Testis (tissue), 3 donors: Measurements from ENCODE around the gene MYBBP1A. TPM values are rescaled to one million over a fixed set of nuclear protein-coding genes. Genes with fewer than 3 reads are reported as not detected.

Source experiments
- DNase-seq: peaks from one replicate; pipeline ENCODE4 v3.0.0-alpha.2; 2019
- H3K27ac ChIP-seq, 2 donors: fragments of 200-600 bp; sonication (generic); one replicate each; pipeline ENCODE4 v1.5.1; 2019
- H3K27me3 ChIP-seq: fragments of 200-600 bp; sonication (generic); one replicate; pipeline ENCODE4 v1.5.1; 2019
- H3K36me3 ChIP-seq: fragments of 200-600 bp; sonication (generic); one replicate; pipeline ENCODE4 v1.5.1; 2017; ENCODE audit warnings: low read depth; ENCODE audit errors: missing control alignments
- H3K4me1 ChIP-seq: fragments of 200-600 bp; sonication (generic); one replicate; pipeline ENCODE4 v1.5.1; 2019
- H3K4me3 ChIP-seq, 2 donors: fragments of 200-600 bp; sonication (generic); one replicate each; pipeline ENCODE4 v1.5.1; 2017 to 2019
- H3K9me3 ChIP-seq: fragments of 200-600 bp; sonication (generic); one replicate; pipeline ENCODE4 v1.5.1; 2017
- CTCF ChIP-seq, 3 experiments: fragments of 450-650 bp in 2 of 3; fragments of 200-600 bp in 1 of 3; sonication (generic) in 1 of 3; IDR thresholded peaks; one replicate each; pipeline ENCODE4 v1.5.1; 2016 to 2019; ENCODE audit warnings: antibody characterized with exemption in 3 of 3, mild to moderate bottlenecking in 2 of 3, moderate library complexity in 1 of 3
- POLR2A ChIP-seq: fragments of 450-650 bp; IDR thresholded peaks from one replicate; pipeline ENCODE4 v1.6.1; 2017; ENCODE audit warnings: antibody characterized with exemption, mild to moderate bottlenecking, moderate library complexity
- WGBS, 2 donors: methylation state at CpG; one replicate each; pipeline ENCODE4 v1.1.5; 2018; 5-methylcytosine and 5-hydroxymethylcytosine counted together
- intact Hi-C: fragments of 100-400 bp; cut with DNase I; formaldehyde crosslinking; loops from one replicate; pipeline ENCODE4 v1.15.1; 2023; ENCODE audit warnings: low total_unique reads
- polyA plus RNA-seq: library from polyadenylated mRNA; stranded (reverse); fragments of 350-450 nt; fragmentation: Illumina TruSeq; extraction: RNeasy Lipid Tissue Mini Kit (QIAGEN cat#74804); gene quantifications from one replicate; pipeline ENCODE4 v1.2.3, GENCODE V29; 2014; ENCODE audit warnings: low read depth, low replicate concordance; ENCODE audit not compliant: insufficient read depth
- total RNA-seq, 2 donors: library from RNA; depleted of rRNA; stranded (reverse); fragments of >200 nt; gene quantifications; one replicate each; pipeline ENCODE4 v1.2.3, GENCODE V29; 2016

The MYBBP1A gene
- total and polyA plus RNA-seq, 3 donors from 2014 or later, result 32.9 to 78.9 (median 74.1) TPM

- intact Hi-C loops, result no loop called here
- Histone ChIP-seq H3K36me3 (no peaks in the 10 kb centered on the region), H3K4me3 (no peak overlapping the region), H3K27me3 (no peaks in the 10 kb centered on the region), H3K4me1 (peaks cover 2% of the 10 kb centered on the region), H3K9me3 (no peaks in the 10 kb centered on the region), H3K27ac (no peak overlapping the region)
- 89 to 90% methylated on average over 11 to 22 of the region's 22 CpGs for WGBS, 2 donors
- DNase-seq, result no peak
- TF ChIP-seq CTCF (IDR thresholded peaks at IDR 0.05) (no peak), POLR2A (no peak)
These were observed 33.9 kb upstream of the MYBBP1A start for GRCh38 chr17:4588898-4589625.

- H3K9me3 ChIP-seq, result no peaks in the 10 kb centered on the region
- H3K27ac ChIP-seq, result no peak overlapping the region
- intact Hi-C loops, result no loop called here
- H3K36me3 ChIP-seq, result no peaks in the 10 kb centered on the region
- WGBS, 2 donors, result 90% methylated on average over 11 of the region's 11 CpGs
- H3K27me3 ChIP-seq, result no peaks in the 10 kb centered on the region
- H3K4me3 ChIP-seq, result no peak overlapping the region
- H3K4me1 ChIP-seq, result peaks cover 6% of the 10 kb centered on the region
- TF ChIP-seq POLR2A (no peak), CTCF (IDR thresholded peaks at IDR 0.05) (no peak)
- DNase-seq, result no peak
These were observed 33.2 kb upstream of the MYBBP1A start for GRCh38 chr17:4588391-4588790.

- DNase-seq, result no peak
- Histone ChIP-seq H3K4me1 (peaks cover 6% of the 10 kb centered on the region), H3K27me3 (no peaks in the 10 kb centered on the region), H3K27ac (no peak overlapping the region), H3K4me3 (no peak overlapping the region), H3K36me3 (no peaks in the 10 kb centered on the region), H3K9me3 (no peaks in the 10 kb centered on the region)
- intact Hi-C loops, result no loop called here
- no peak for TF ChIP-seq CTCF (IDR thresholded peaks at IDR 0.05)
- TF ChIP-seq POLR2A, result no peak
- 51 to 64% methylated on average over 9 of the region's 9 CpGs for WGBS, 2 donors
These were observed 32.6 kb upstream of the MYBBP1A start for GRCh38 chr17:4587803-4588202.

- DNase-seq, result no peak
- Histone ChIP-seq H3K36me3 (no peaks in the 10 kb centered on the region), H3K27ac (no peak overlapping the region), H3K9me3 (no peaks in the 10 kb centered on the region), H3K4me1 (peaks cover 6% of the 10 kb centered on the region), H3K27me3 (no peaks in the 10 kb centered on the region), H3K4me3 (no peak overlapping the region)
- intact Hi-C loops, result no loop called here
- 83 to 97% methylated on average over 4 to 7 of the region's 7 CpGs for WGBS, 2 donors
- TF ChIP-seq CTCF (IDR thresholded peaks at IDR 0.05), result no peak
- no peak for TF ChIP-seq POLR2A
These were observed 32.0 kb upstream of the MYBBP1A start for GRCh38 chr17:4587195-4587594.

GRCh38 chr17:4586043-4586442 lies 30.9 kb upstream of the MYBBP1A start:
- intact Hi-C loops, result no loop called here
- Histone ChIP-seq H3K36me3 (no peaks in the 10 kb centered on the region), H3K4me3 (no peak overlapping the region), H3K27ac (no peak overlapping the region), H3K4me1 (peaks cover 6% of the 10 kb centered on the region), H3K27me3 (no peaks in the 10 kb centered on the region), H3K9me3 (no peaks in the 10 kb centered on the region)
- no peak for DNase-seq
- TF ChIP-seq POLR2A (no peak), CTCF (IDR thresholded peaks at IDR 0.05) (no peak)
- 83 to 89% methylated on average over 9 of the region's 9 CpGs for WGBS, 2 donors
